IMR-90 (cell line): ENCODE results near the gene TCF4. TPM values are rescaled to one million over a fixed set of nuclear protein-coding genes. Genes with fewer than 3 reads are reported as not detected.

Source experiments
- ATAC-seq: fragments of 200-7000 bp; cut with Tn5 transposase; 2 replicates; pipeline ENCODE4 v1.9.1; 2020; ENCODE audit warnings: low read depth, mild to moderate bottlenecking, moderate library complexity
- BruUV-seq: library from RNA; stranded (reverse); fragments of 400-500 nt; replicated peaks from 2 replicates; lab custom pipeline; 2021; lab: Mats Ljungman, UMichigan
- CTCF ChIA-PET: fragments of 300-600 bp; formaldehyde crosslinking; extraction: SDS; loops from one replicate; lab custom pipeline; 2021; ENCODE audit warnings: antibody characterized with exemption; lab: Yijun Ruan, JAX
- POLR2A ChIA-PET: fragments of 300-600 bp; sonication (Branson Sonifier 250); formaldehyde crosslinking; loops from one replicate; lab custom pipeline; 2022; ENCODE audit warnings: antibody characterized with exemption; ENCODE audit not compliant: unreplicated experiment; lab: Charles Lee
- DNase-seq: peaks from one replicate; pipeline ENCODE4 v3.0.0; 2013
- H2AFZ ChIP-seq: replicated peaks from 2 replicates; pipeline ENCODE3; 2013; ENCODE audit warnings: low read length, mild to moderate bottlenecking; ENCODE audit not compliant: poor library complexity
- H2AK5ac ChIP-seq: 2 replicates; pipeline ENCODE4 v1.6.1; 2013; ENCODE audit warnings: low read depth, low read length, inconsistent platforms
- H2AK9ac ChIP-seq: replicated peaks from 2 replicates; pipeline ENCODE3; 2013; ENCODE audit warnings: mild to moderate bottlenecking, low read depth, low read length, moderate library complexity; ENCODE audit not compliant: poor library complexity
- H2BK120ac ChIP-seq: 2 replicates; pipeline ENCODE4 v1.6.1; 2013; ENCODE audit warnings: low read depth, low read length, inconsistent platforms
- H2BK15ac ChIP-seq: 3 replicates; pipeline ENCODE4 v1.6.1; 2013; ENCODE audit warnings: low read depth, low read length, inconsistent platforms
- H2BK20ac ChIP-seq: 2 replicates; pipeline ENCODE4 v1.6.1; 2013; ENCODE audit warnings: low read depth, mild to moderate bottlenecking, inconsistent platforms, low read length, moderate library complexity
- H2BK5ac ChIP-seq: 2 replicates; pipeline ENCODE4 v1.6.1; 2013; ENCODE audit warnings: mild to moderate bottlenecking, low read depth, low read length, inconsistent platforms; ENCODE audit not compliant: poor library complexity, severe bottlenecking
- H3K14ac ChIP-seq: replicated peaks from 2 replicates; pipeline ENCODE4 v1.6.1; 2013; ENCODE audit warnings: low read depth, low read length, inconsistent platforms
- H3K18ac ChIP-seq: 2 replicates; pipeline ENCODE4 v1.6.1; 2013; ENCODE audit warnings: low read depth, low read length, control low read depth
- H3K23ac ChIP-seq: 2 replicates; pipeline ENCODE4 v1.6.1; 2013; ENCODE audit warnings: low read depth, low read length, inconsistent platforms
- H3K27ac ChIP-seq: 2 replicates; pipeline ENCODE4 v1.5.1; 2013; ENCODE audit warnings: mild to moderate bottlenecking, control low read depth, low read length; ENCODE audit not compliant: insufficient read depth
- H3K27me3 ChIP-seq: 2 replicates; pipeline ENCODE4 v1.6.1; 2013; ENCODE audit warnings: low read length; ENCODE audit not compliant: control insufficient read depth, insufficient read depth
- H3K36me3 ChIP-seq: 2 replicates; pipeline ENCODE4 v1.6.1; 2013; ENCODE audit warnings: low read length, mixed read lengths; ENCODE audit not compliant: control insufficient read depth, insufficient read depth
- H3K4ac ChIP-seq: 2 replicates; pipeline ENCODE4 v1.6.1; 2013; ENCODE audit warnings: low read depth, low read length, inconsistent platforms
- H3K4me1 ChIP-seq: 2 replicates; pipeline ENCODE4 v1.6.1; 2013; ENCODE audit warnings: low read length, mixed read lengths; ENCODE audit not compliant: control insufficient read depth, insufficient read depth
- H3K4me2 ChIP-seq: 2 replicates; pipeline ENCODE4 v1.6.1; 2013; ENCODE audit warnings: low read depth, mild to moderate bottlenecking, control low read depth, low read length, moderate library complexity
- H3K4me3 ChIP-seq: 2 replicates; pipeline ENCODE4 v1.5.1; 2013; ENCODE audit warnings: low read depth, mild to moderate bottlenecking, control low read depth, low read length, moderate library complexity; ENCODE audit not compliant: insufficient read depth
- H3K56ac ChIP-seq: 2 replicates; pipeline ENCODE4 v1.6.1; 2013; ENCODE audit warnings: low read length, inconsistent platforms; ENCODE audit not compliant: insufficient read depth; ENCODE audit errors: extremely low read depth
- H3K79me1 ChIP-seq, 2 experiments: 2 replicates each; pipeline ENCODE4 v1.6.1; 2013; ENCODE audit warnings: low read length in 2 of 2, inconsistent platforms in 1 of 2, low read depth in 1 of 2
- H3K9ac ChIP-seq: 2 replicates; pipeline ENCODE4 v1.6.1; 2013; ENCODE audit warnings: low read depth, low read length, control low read depth
- H3K9me1 ChIP-seq: 2 replicates; pipeline ENCODE4 v1.6.1; 2013; ENCODE audit warnings: low read length, inconsistent platforms; ENCODE audit not compliant: insufficient read depth
- H3K9me3 ChIP-seq: 2 replicates; pipeline ENCODE4 v1.6.1; 2013; ENCODE audit warnings: low read length; ENCODE audit not compliant: control insufficient read depth, insufficient read depth
- H4K20me1 ChIP-seq: 2 replicates; pipeline ENCODE4 v1.6.1; 2013; ENCODE audit warnings: low read length, inconsistent platforms; ENCODE audit not compliant: insufficient read depth
- H4K5ac ChIP-seq: 2 replicates; pipeline ENCODE4 v1.6.1; 2013; ENCODE audit warnings: mild to moderate bottlenecking, low read depth, low read length, control low read depth
- H4K8ac ChIP-seq, 2 experiments: 2 replicates each; pipeline ENCODE4 v1.6.1; 2013; ENCODE audit warnings: low read depth in 2 of 2, low read length in 2 of 2, control low read depth in 1 of 2, inconsistent platforms in 1 of 2
- H4K91ac ChIP-seq: 2 replicates; pipeline ENCODE4 v1.6.1; 2013; ENCODE audit warnings: low read depth, low read length, inconsistent platforms; ENCODE audit not compliant: insufficient read depth
- MXI1 ChIP-seq: IDR thresholded peaks from 2 replicates; pipeline ENCODE4 v1.6.1; 2012; ENCODE audit warnings: low read depth, mild to moderate bottlenecking, low read length, moderate library complexity, borderline replicate concordance
- NFE2L2 ChIP-seq: fragments of 150-350 bp; IDR thresholded peaks from 2 replicates; pipeline ENCODE4 v1.6.1; 2016; ENCODE audit warnings: low read depth, mild to moderate bottlenecking, low read length
- RCOR1 ChIP-seq: IDR thresholded peaks from 2 replicates; pipeline ENCODE4 v1.6.1; 2012; ENCODE audit warnings: mild to moderate bottlenecking, low read length, improper control_type of control experiment; ENCODE audit not compliant: insufficient replicate concordance
- WGBS, 2 experiments: methylation state at CpG; one replicate each; pipeline versions ENCODE4 v1.1.5 to v1.1.7; 2013; ENCODE audit warnings: missing lambda C conversion rate in 2 of 2; ENCODE audit not compliant: insufficient read length in 1 of 2; ENCODE audit errors: extremely low coverage in 2 of 2; 5-methylcytosine and 5-hydroxymethylcytosine counted together
- dilution Hi-C: fragments of 300-500 bp; cut with HindIII; formaldehyde crosslinking; loops from one replicate; pipeline ENCODE4 v1.14.3; 2018; ENCODE audit warnings: low sequenced_read_pairs; ENCODE audit not compliant: unreplicated experiment
- in situ Hi-C: fragments of 300-500 bp; cut with MboI; formaldehyde crosslinking; loops from 3 replicates; pipeline ENCODE4 v1.14.3; 2019; ENCODE audit warnings: low sequenced_read_pairs, inconsistent platforms, mixed read lengths
- intact Hi-C: fragments of 100-400 bp; cut with micrococcal nuclease; formaldehyde crosslinking; loops from 2 replicates; pipeline ENCODE4 v1.10.0; 2022
- polyA plus RNA-seq, 3 experiments: library from polyadenylated mRNA; depleted of rRNA; stranded (reverse); fragments of >200 nt; gene quantifications; 2 replicates each; pipeline ENCODE4 v1.2.3, GENCODE V29; 2012; ENCODE audit warnings: low replicate concordance in 1 of 3
- total RNA-seq: library from RNA; depleted of rRNA; stranded (reverse); fragments of >200 nt; gene quantifications from 2 replicates; pipeline ENCODE4 v1.2.3, GENCODE V29; 2012

The TCF4 gene
- total and polyA plus RNA-seq, 2 of the 4 experiments (the other 2 are of a cell fraction): 30.0 to 87.1 TPM

DNA sequence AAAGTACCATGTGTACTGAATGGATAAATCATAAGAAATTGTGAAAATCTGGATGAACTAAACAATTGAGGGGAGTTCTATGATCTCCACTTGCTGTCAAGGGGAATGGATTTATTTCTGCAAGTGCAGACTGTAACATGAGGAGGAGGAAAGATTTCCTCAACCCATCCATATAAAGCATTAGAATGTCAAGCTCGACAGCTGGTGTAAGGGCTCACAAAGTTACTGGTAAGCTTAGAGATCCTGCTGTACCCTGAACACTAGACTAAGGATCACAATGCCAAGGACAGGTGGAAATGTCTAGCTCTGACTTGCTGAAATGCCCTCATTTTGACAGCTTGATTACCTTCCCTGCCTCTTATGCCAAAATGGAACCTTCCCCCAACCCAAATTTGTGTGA lies 125.3 kb downstream of the TCF4 start:
- Histone ChIP-seq H4K5ac (no peak overlapping the region), H2BK20ac (no peak overlapping the region), H3K27me3 (no peaks in the 10 kb centered on the region), H2BK120ac (no peak overlapping the region), H2AFZ (no peak overlapping the region), H3K9me3 (no peaks in the 10 kb centered on the region), H2BK15ac (no peak overlapping the region), H3K4ac (no peak overlapping the region), H3K4me1 (peaks cover 6% of the 10 kb centered on the region), H3K36me3 (peaks cover 5% of the 10 kb centered on the region), H4K91ac (no peak overlapping the region), H2BK5ac (no peak overlapping the region), H3K9me1 (peaks cover 2% of the 10 kb centered on the region), H3K18ac (no peak overlapping the region), H3K9ac (no peak overlapping the region), H3K23ac (no peak overlapping the region), H3K56ac (no peak overlapping the region), H4K20me1 (no peaks in the 10 kb centered on the region; the same call in 1 of the 2 replicates), H3K14ac (no peak overlapping the region), H4K8ac (no peak overlapping the region), H2AK5ac (no peak overlapping the region), H3K4me3 (no peak overlapping the region), H2AK9ac (no peak overlapping the region), H3K27ac (no peak overlapping the region), H3K4me2 (no peak overlapping the region), H3K79me1 (peaks cover 21 to 63% of the 10 kb centered on the region in 2 experiments)
- BruUV-seq: no TSS peak
- no peak; the same call in 1 of the 2 replicates for ATAC-seq
- no CpG with 5 or more reads among the region's 1 CpG for WGBS, 2 experiments
- ChIA-PET POLR2A (no interaction called here), CTCF (interaction anchor here (1.1 kb wide), 1 partner anchor 10 kb away, joined by 3 read pairs; no protein-coding TSS in a partner anchor)
- DNase-seq: no peak
- dilution Hi-C loops: no loop called here
- TF ChIP-seq RCOR1 (no peak), MXI1 (no peak), NFE2L2 (no peak)
- in situ Hi-C loops: no loop called here
- intact Hi-C loops: no loop called here
